Stimulated activated CD8-positive, alpha-beta memory T cell treated with anti-CD3 and anti-CD28 coated beads, Interleukin-15, amount 100 ng/mL, for 1 hour (primary cell): ENCODE results near the gene IQSEC2.

Experiments used
- DNase-seq: peaks from one replicate; pipeline ENCODE4 v3.0.0-alpha.2; 2020; ENCODE audit warnings: low read depth

IQSEC2 gene

GRCh38 chrX:53266914-53267313 lies 14.5 kb downstream of the IQSEC2 start:
- DNase-seq, result no peak

- DNase-seq, result no peak
These were observed 15.4 kb downstream of the IQSEC2 start for GRCh38 chrX:53265771-53266574.

GRCh38 chrX:53263597-53264094 lies 17.7 kb downstream of the IQSEC2 start:
- DNase-seq, result no peak

GRCh38 chrX:53262918-53263394 lies 18.4 kb downstream of the IQSEC2 start:
- no peak for DNase-seq

- no peak for DNase-seq
These were observed 19.0 kb downstream of the IQSEC2 start for GRCh38 chrX:53262189-53262917.

GRCh38 chrX:53261355-53261972 lies 19.9 kb downstream of the IQSEC2 start:
- no peak for DNase-seq

GRCh38 chrX:53260836-53261235 lies 20.5 kb downstream of the IQSEC2 start:
- DNase-seq, result no peak

GRCh38 chrX:53257670-53258423 lies 23.5 kb downstream of the IQSEC2 start:
- no peak for DNase-seq

- DNase-seq, result no peak
These were observed 24.2 kb downstream of the IQSEC2 start for GRCh38 chrX:53257166-53257565.

- no peak for DNase-seq
These were observed 24.8 kb downstream of the IQSEC2 start for GRCh38 chrX:53256446-53257041.

- no peak for DNase-seq
These were observed 25.6 kb downstream of the IQSEC2 start for GRCh38 chrX:53255738-53256191.

- no peak for DNase-seq
These were observed 26.6 kb downstream of the IQSEC2 start for GRCh38 chrX:53254570-53255461.

GRCh38 chrX:53253293-53254020 lies 27.9 kb downstream of the IQSEC2 start:
- no peak for DNase-seq

- no peak for DNase-seq
These were observed 30.1 kb downstream of the IQSEC2 start for GRCh38 chrX:53251307-53251706.

GRCh38 chrX:53250556-53250955 lies 30.8 kb downstream of the IQSEC2 start:
- DNase-seq, result no peak

- DNase-seq, result no peak
These were observed 31.9 kb downstream of the IQSEC2 start for GRCh38 chrX:53249408-53250042.

GRCh38 chrX:53247928-53248327 lies 33.5 kb downstream of the IQSEC2 start:
- no peak for DNase-seq

GRCh38 chrX:53246231-53246630 lies 35.2 kb downstream of the IQSEC2 start:
- no peak for DNase-seq

- no peak for DNase-seq
These were observed 36.8 kb downstream of the IQSEC2 start for GRCh38 chrX:53244610-53245009.
